Stimulated activated CD8-positive, alpha-beta memory T cell treated with anti-CD3 and anti-CD28 coated beads, Interleukin-15, amount 100 ng/mL, for 24 hours (primary cell): ENCODE results near the gene KLF16.

Experiments used
- DNase-seq: peaks from one replicate; pipeline ENCODE4 v3.0.0-alpha.2; 2020; ENCODE audit warnings: low read depth

Gene KLF16

GRCh38 chr19:1806184-1807029 is 57.0 kb downstream of the KLF16 start:
- no peak for DNase-seq

- no peak for DNase-seq
These were observed 57.8 kb downstream of the KLF16 start for GRCh38 chr19:1805401-1806183.

- no peak for DNase-seq
These were observed 58.5 kb downstream of the KLF16 start for GRCh38 chr19:1804858-1805257.
